GM12878 (cell line): ENCODE results near the gene C11orf52. TPM values are rescaled to one million over a fixed set of nuclear protein-coding genes. Genes with fewer than 3 reads are reported as not detected.
A peak's percentile ranks its signal among the peaks of the same experiment; 100 is the strongest.

Source experiments
- ATAC-seq: fragments of 200-7000 bp; cut with Tn5 transposase; 3 replicates; pipeline ENCODE4 v1.9.1; 2020; ENCODE audit warnings: mild to moderate bottlenecking, moderate library complexity
- BruUV-seq: library from RNA; stranded (reverse); fragments of 400-500 nt; replicated peaks from 2 replicates; lab custom pipeline; 2021; lab: Mats Ljungman, UMichigan
- CTCF ChIA-PET: fragments of 300-600 bp; sonication (Branson Sonifier 250); formaldehyde crosslinking; extraction: SDS; loops from one replicate; lab custom pipeline; 2021; ENCODE audit warnings: inconsistent platforms; lab: Yijun Ruan, JAX
- POLR2A ChIA-PET: fragments of 350-600 bp; formaldehyde crosslinking; extraction: SDS; loops from one replicate; lab custom pipeline; 2021; ENCODE audit warnings: inconsistent platforms; lab: Charles Lee
- RAD21 ChIA-PET: fragments of 300-600 bp; sonication (Branson Sonifier 250); formaldehyde crosslinking; loops from one replicate; lab custom pipeline; 2023; ENCODE audit warnings: antibody characterized with exemption; ENCODE audit not compliant: unreplicated experiment; lab: Charles Lee
- SMC1A ChIA-PET: fragments of 300-600 bp; sonication (Branson Sonifier 250); formaldehyde crosslinking; loops from one replicate; lab custom pipeline; 2023; ENCODE audit not compliant: unreplicated experiment, uncharacterized antibody; lab: Charles Lee
- DNase-seq: peaks from one replicate; pipeline ENCODE4 v3.0.0-alpha.2; 2011; ENCODE audit warnings: low read depth, low spot score
- FAIRE-seq: peaks from 3 replicates; lab custom pipeline; 2011; peaks lifted over from hg19 to GRCh38; lab: Jason Lieb, UNC
- H2AFZ ChIP-seq: 2 replicates; pipeline ENCODE4 v1.6.0; 2011; ENCODE audit warnings: low read depth, low read length, control low read depth; ENCODE audit not compliant: control insufficient read depth
- H3K27ac ChIP-seq: 2 replicates; pipeline ENCODE4 v1.5.1; 2011; ENCODE audit warnings: control low read depth; ENCODE audit not compliant: control insufficient read depth, insufficient read depth
- H3K27me3 ChIP-seq, 2 experiments: replicated peaks in 1 of 2; 2 replicates each; pipeline versions ENCODE4 v1.6.0 to v1.6.1; 2011; ENCODE audit warnings: low read length in 1 of 2; ENCODE audit not compliant: control insufficient read depth in 2 of 2, insufficient read depth in 2 of 2
- H3K36me3 ChIP-seq, 2 experiments: 2 replicates each; pipeline ENCODE4 v1.5.1; 2011; ENCODE audit warnings: low read length in 1 of 2; ENCODE audit not compliant: control insufficient read depth in 2 of 2, insufficient read depth in 2 of 2
- H3K4me1 ChIP-seq: 2 replicates; pipeline ENCODE4 v1.6.1; 2011; ENCODE audit warnings: mild to moderate bottlenecking, low read length, moderate library complexity, mixed read lengths; ENCODE audit not compliant: control insufficient read depth, insufficient read depth
- H3K4me2 ChIP-seq: 2 replicates; pipeline ENCODE4 v1.6.0; 2011; ENCODE audit warnings: control low read depth; ENCODE audit not compliant: control insufficient read depth, insufficient read depth
- H3K4me3 ChIP-seq: fragments of 200-600 bp; sonication (generic); 2 replicates; pipeline ENCODE4 v1.5.1; 2016
- H3K79me2 ChIP-seq: 2 replicates; pipeline ENCODE4 v1.6.0; 2011; ENCODE audit warnings: low read length; ENCODE audit not compliant: control insufficient read depth, insufficient read depth
- H3K9ac ChIP-seq: 2 replicates; pipeline ENCODE4 v1.8.0; 2011; ENCODE audit warnings: low read length, control low read depth, mixed read lengths; ENCODE audit not compliant: control insufficient read depth, insufficient read depth
- H3K9me3 ChIP-seq: replicated peaks from 3 replicates; pipeline ENCODE4 v1.5.1; 2011; ENCODE audit warnings: mild to moderate bottlenecking, low read length; ENCODE audit not compliant: control insufficient read depth, insufficient read depth
- H4K20me1 ChIP-seq: 2 replicates; pipeline ENCODE4 v1.6.0; 2011; ENCODE audit not compliant: control insufficient read depth, insufficient read depth
- BACH1 ChIP-seq: fragments of 450-650 bp; IDR thresholded peaks from 2 replicates; pipeline ENCODE4 v1.6.1; 2017; ENCODE audit warnings: mild to moderate bottlenecking, borderline replicate concordance
- BMI1 ChIP-seq: fragments of 450-650 bp; IDR thresholded peaks from 2 replicates; pipeline ENCODE4 v1.6.1; 2016; ENCODE audit warnings: mild to moderate bottlenecking, moderate library complexity, borderline replicate concordance
- EGR1 ChIP-seq, 2 experiments: IDR thresholded peaks; 1 replicate in 1 of 2; 2 replicates in 1 of 2; pipeline ENCODE4 v1.6.1; 2011 to 2012; ENCODE audit warnings: low read depth in 2 of 2, low read length in 2 of 2, borderline replicate concordance in 1 of 2, mild to moderate bottlenecking in 1 of 2, moderate library complexity in 1 of 2
- HCFC1 ChIP-seq: fragments of 150-350 bp; IDR thresholded peaks from 2 replicates; pipeline ENCODE4 v1.6.1; 2014; ENCODE audit warnings: low read length
- KDM1A ChIP-seq: fragments of 200-600 bp; sonication (generic); IDR thresholded peaks from 2 replicates; pipeline ENCODE4 v1.6.1; 2016; ENCODE audit warnings: borderline replicate concordance
- MTA2 ChIP-seq: fragments of 450-650 bp; IDR thresholded peaks from 2 replicates; pipeline ENCODE4 v1.6.1; 2016; ENCODE audit warnings: low read depth, mild to moderate bottlenecking, moderate library complexity
- MXI1 ChIP-seq: fragments of 150-350 bp; IDR thresholded peaks from 2 replicates; pipeline ENCODE4 v1.6.1; 2011; ENCODE audit warnings: low read depth, mild to moderate bottlenecking, inconsistent platforms, low read length, improper control_type of control experiment
- NFYB ChIP-seq: IDR thresholded peaks from 2 replicates; pipeline ENCODE4 v1.6.1; 2011; ENCODE audit warnings: low read depth, mild to moderate bottlenecking, low read length, improper control_type of control experiment, moderate library complexity; ENCODE audit not compliant: insufficient read depth
- NR2C2 ChIP-seq: IDR thresholded peaks from 2 replicates; pipeline ENCODE4 v1.6.1; 2011; ENCODE audit warnings: borderline replicate concordance, low read depth; ENCODE audit not compliant: control insufficient read depth, insufficient read length
- POLR2A ChIP-seq: IDR thresholded peaks from 2 replicates; pipeline ENCODE4 v1.6.1; 2011; ENCODE audit warnings: low read depth, mild to moderate bottlenecking, low read length
- POLR2AphosphoS5 ChIP-seq: IDR thresholded peaks from 2 replicates; pipeline ENCODE4 v1.6.1; 2011; ENCODE audit warnings: mild to moderate bottlenecking, low read length, inconsistent platforms
- RB1 ChIP-seq: fragments of 450-650 bp; formaldehyde crosslinking; IDR thresholded peaks from 2 replicates; pipeline ENCODE4 v1.6.1; 2017; ENCODE audit warnings: mild to moderate bottlenecking, borderline replicate concordance
- RELA ChIP-seq: fragments of 450-650 bp; IDR thresholded peaks from 2 replicates; pipeline ENCODE4 v1.8.0; 2014; ENCODE audit warnings: borderline replicate concordance; ENCODE audit not compliant: partially characterized antibody
- SIN3A ChIP-seq: IDR thresholded peaks from 2 replicates; pipeline ENCODE4 v1.6.1; 2012; ENCODE audit warnings: low read depth, low read length, improper control_type of control experiment
- SP1 ChIP-seq: IDR thresholded peaks from one replicate; pipeline ENCODE4 v1.6.1; 2011; ENCODE audit warnings: low read depth, low read length
- SUPT20H ChIP-seq: IDR thresholded peaks from 2 replicates; pipeline ENCODE4 v1.6.1; 2011; ENCODE audit warnings: low read depth, mild to moderate bottlenecking, low read length, moderate library complexity, borderline replicate concordance; ENCODE audit not compliant: control insufficient read depth
- TAF1 ChIP-seq: IDR thresholded peaks from 2 replicates; pipeline ENCODE4 v1.6.1; 2011; ENCODE audit warnings: mild to moderate bottlenecking, low read depth, low read length, borderline replicate concordance
- WGBS: methylation state at CpG from one replicate; pipeline ENCODE4 v1.1.6; 2016; ENCODE audit warnings: low lambda C conversion rate; ENCODE audit not compliant: insufficient replicate concordance, insufficient coverage; ENCODE audit errors: missing lambda C conversion rate; 5-methylcytosine and 5-hydroxymethylcytosine counted together
- in situ Hi-C: fragments of 300-500 bp; cut with MboI; formaldehyde crosslinking; loops from 9 replicates; pipeline ENCODE4 v1.14.3; 2018; ENCODE audit warnings: mixed read lengths
- intact Hi-C: fragments of 100-400 bp; cut with micrococcal nuclease; formaldehyde crosslinking; loops from one replicate; pipeline ENCODE4 v1.14.2; 2022; ENCODE audit not compliant: unreplicated experiment
- polyA plus RNA-seq, 11 experiments: library from polyadenylated mRNA; depleted of rRNA in 4 of 11; unstranded in 6 of 11; stranded (reverse) in 5 of 11; fragments of >200 nt; fragmentation: Nextera tagmentation in 4 of 11; fragmentation: Illumina TruSeq in 1 of 11; extraction: Ambion mirVana in 4 of 11; extraction: Trizol in 1 of 11; gene quantifications; 1 replicate in 1 of 11; 2 replicates in 10 of 11; pipeline versions ENCODE4 v1.2.1 to v1.2.3, GENCODE V29; 2011 to 2016; ENCODE audit warnings: inconsistent platforms in 2 of 11, missing spikeins in 2 of 11, low read depth in 1 of 11
- total RNA-seq, 4 experiments: library from RNA; depleted of rRNA in 3 of 4; stranded (reverse); fragments of >200 nt in 3 of 4; fragmentation: Illumina TruSeq in 1 of 4; extraction: Trizol in 1 of 4; gene quantifications; 2 replicates each; pipeline versions ENCODE4 v1.2.1 to v1.2.3, GENCODE V29; 2013 to 2021
- TF ChIP-seq, protein P1 (sequence below): fragments of 450-650 bp; IDR thresholded peaks from 2 replicates; pipeline ENCODE4 v1.6.1; 2017; ENCODE audit warnings: mild to moderate bottlenecking
- TF ChIP-seq, protein P2 (sequence below): IDR thresholded peaks from 2 replicates; pipeline ENCODE4 v1.6.1; 2012; ENCODE audit warnings: low read depth, low read length, improper control_type of control experiment

C11orf52 gene
- total and polyA plus RNA-seq, 10 of the 15 experiments (the other 5 are each of a cell fraction or from before 2014, with no cell fraction given), result not detected

DNA sequence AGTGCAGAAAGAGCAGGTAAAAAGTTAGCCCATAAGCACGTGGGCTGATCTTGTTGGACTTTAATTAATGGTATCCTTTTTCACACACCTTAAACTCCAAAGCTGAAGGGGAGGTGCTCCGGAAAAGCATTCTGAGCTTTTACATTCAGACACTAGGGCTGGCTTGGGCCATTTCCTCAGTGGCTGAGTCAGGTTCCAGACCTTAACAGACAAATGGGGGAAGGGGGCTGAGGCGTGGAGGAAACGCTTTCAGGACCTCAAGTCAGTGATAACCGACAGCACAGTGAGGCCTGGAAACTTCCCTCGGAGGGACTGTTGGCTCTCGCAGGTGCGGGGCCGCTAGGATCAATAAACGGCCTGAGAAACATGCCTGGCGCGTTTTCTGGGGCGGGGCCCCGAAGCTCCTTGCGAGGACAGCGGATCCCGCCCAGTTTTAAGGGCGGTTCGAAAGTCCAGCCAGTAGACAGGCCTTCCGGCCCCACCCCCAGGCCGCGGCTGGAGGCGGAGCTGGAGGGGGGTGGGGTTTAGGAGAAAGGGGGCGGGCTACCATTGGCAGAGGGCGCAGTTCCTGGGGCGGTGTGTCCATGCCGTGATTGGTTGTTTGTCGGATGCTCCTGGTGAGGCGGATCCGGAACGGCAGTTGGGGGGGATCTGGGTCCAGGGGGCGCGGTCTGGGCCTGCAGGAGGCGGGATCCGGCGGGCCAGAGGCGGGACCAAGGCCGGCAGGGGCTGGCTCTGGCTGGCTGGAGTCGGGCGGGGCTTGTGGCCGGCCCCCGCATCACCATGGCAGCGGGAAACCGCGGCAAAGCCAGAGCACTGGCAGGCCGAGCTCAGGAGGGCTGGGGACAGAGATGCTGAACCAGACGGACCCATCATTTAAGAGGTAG lies 8.0 kb downstream of the C11orf52 start:
- no peaks in the 10 kb centered on the region for H3K9me3 ChIP-seq
- peaks cover 10% of the 10 kb centered on the region for H3K4me1 ChIP-seq
- TSS peak; percentile 92 for BruUV-seq
- no peaks in the 10 kb centered on the region for H4K20me1 ChIP-seq
- ATAC-seq (peak; percentile 98), FAIRE-seq (peak; percentile 95), DNase-seq (peak; percentile 84)
- POLR2A ChIA-PET, result interaction anchor here (0.6 to 1.6 kb wide), 11 partner anchors 9 to 167 kb away, joined by 3 to 6 read pairs (median 4); partner anchors contain the start of genes ALG9, DIXDC1, SDHD and TIMM8B
- peak overlapping the region; percentile 91 for H2AFZ ChIP-seq
- peak overlapping the region; percentile 66 for H3K27ac ChIP-seq
- no peaks in the 10 kb centered on the region for H3K36me3 ChIP-seq
- in situ Hi-C loops, result no loop called here
- H3K4me2 ChIP-seq, result peak overlapping the region; percentile 95
- peak overlapping the region; percentile 59 for H3K9ac ChIP-seq
- intact Hi-C loops, result loop anchor here (2.0 kb wide), 2 partner anchors 48 to 160 kb away; partner anchors contain the start of genes CFAP68, FDXACB1, SDHD and TIMM8B
- SMC1A ChIA-PET, result interaction anchor here (0.6 to 2.9 kb wide), 13 partner anchors 9 to 354 kb away, joined by 3 to 9 read pairs (median 3); partner anchors contain the start of gene ALG9
- WGBS, result 1% methylated on average over 34 of the region's 47 CpGs
- CTCF ChIA-PET, result interaction anchor here (0.6 to 1.8 kb wide), 19 partner anchors 9 to 354 kb away, joined by 3 to 11 read pairs (median 4); partner anchors contain the start of genes ALG9, C11orf52, CRYAB and SDHD
- H3K4me3 ChIP-seq, result peak overlapping the region; percentile 66
- RAD21 ChIA-PET, result interaction anchor here (0.7 to 1.7 kb wide), 14 partner anchors 9 to 353 kb away, joined by 3 to 9 read pairs (median 4); partner anchors contain the start of genes ALG9, BCO2 and PPP2R1B
- H3K27me3 ChIP-seq, result no peaks in the 10 kb centered on the region; a peak in 1 of 4 replicates
- no peaks in the 10 kb centered on the region for H3K79me2 ChIP-seq
- no peak for TF ChIP-seq NR2C2
- TF ChIP-seq POLR2A, result peak; percentile 79
- peak; percentile 26; the same call in 1 of the 2 replicates for TF ChIP-seq BACH1
- TF ChIP-seq MTA2, result 0 out of 2 replicates have a peak, but pooled peaks have one; percentile 10
- 0 out of 2 replicates have a peak, but pooled peaks have one; percentile 21 for TF ChIP-seq HCFC1
- no peak for TF ChIP-seq KDM1A
- TF ChIP-seq BMI1, result peak; percentile 63; the same call in 1 of the 2 replicates
- TF ChIP-seq POLR2AphosphoS5, result peak; percentile 49; the same call in 1 of the 2 replicates
- peak; percentile 34; the same call in 1 of the 2 replicates for TF ChIP-seq TAF1
- TF ChIP-seq EGR1 (IDR thresholded peaks at IDR 0.05; ENCODE audit: borderline replicate concordance in 1 of 2, low read depth in 2 of 2, low read length in 2 of 2), result peak in 1 of 2 experiments; percentile 73; a peak in 2 of 3 replicates
- TF ChIP-seq RELA, result peak; percentile 23
- 0 out of 2 replicates have a peak, but pooled peaks have one; percentile 38 for TF ChIP-seq SIN3A
- peak; percentile 59; the same call in 1 of the 2 replicates for TF ChIP-seq NFYB
- no peak for TF ChIP-seq SUPT20H
- TF ChIP-seq, protein P1, sequence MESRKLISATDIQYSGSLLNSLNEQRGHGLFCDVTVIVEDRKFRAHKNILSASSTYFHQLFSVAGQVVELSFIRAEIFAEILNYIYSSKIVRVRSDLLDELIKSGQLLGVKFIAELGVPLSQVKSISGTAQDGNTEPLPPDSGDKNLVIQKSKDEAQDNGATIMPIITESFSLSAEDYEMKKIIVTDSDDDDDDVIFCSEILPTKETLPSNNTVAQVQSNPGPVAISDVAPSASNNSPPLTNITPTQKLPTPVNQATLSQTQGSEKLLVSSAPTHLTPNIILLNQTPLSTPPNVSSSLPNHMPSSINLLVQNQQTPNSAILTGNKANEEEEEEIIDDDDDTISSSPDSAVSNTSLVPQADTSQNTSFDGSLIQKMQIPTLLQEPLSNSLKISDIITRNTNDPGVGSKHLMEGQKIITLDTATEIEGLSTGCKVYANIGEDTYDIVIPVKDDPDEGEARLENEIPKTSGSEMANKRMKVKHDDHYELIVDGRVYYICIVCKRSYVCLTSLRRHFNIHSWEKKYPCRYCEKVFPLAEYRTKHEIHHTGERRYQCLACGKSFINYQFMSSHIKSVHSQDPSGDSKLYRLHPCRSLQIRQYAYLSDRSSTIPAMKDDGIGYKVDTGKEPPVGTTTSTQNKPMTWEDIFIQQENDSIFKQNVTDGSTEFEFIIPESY, result no peak
- TF ChIP-seq, protein P2, sequence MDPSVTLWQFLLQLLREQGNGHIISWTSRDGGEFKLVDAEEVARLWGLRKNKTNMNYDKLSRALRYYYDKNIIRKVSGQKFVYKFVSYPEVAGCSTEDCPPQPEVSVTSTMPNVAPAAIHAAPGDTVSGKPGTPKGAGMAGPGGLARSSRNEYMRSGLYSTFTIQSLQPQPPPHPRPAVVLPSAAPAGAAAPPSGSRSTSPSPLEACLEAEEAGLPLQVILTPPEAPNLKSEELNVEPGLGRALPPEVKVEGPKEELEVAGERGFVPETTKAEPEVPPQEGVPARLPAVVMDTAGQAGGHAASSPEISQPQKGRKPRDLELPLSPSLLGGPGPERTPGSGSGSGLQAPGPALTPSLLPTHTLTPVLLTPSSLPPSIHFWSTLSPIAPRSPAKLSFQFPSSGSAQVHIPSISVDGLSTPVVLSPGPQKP, result 0 out of 2 replicates have a peak, but pooled peaks have one; percentile 34
- peak; percentile 47; the same call in 1 of the 2 replicates for TF ChIP-seq MXI1
- TF ChIP-seq SP1, result peak; percentile 14
- peak; percentile 42; the same call in 1 of the 2 replicates for TF ChIP-seq RB1
